GM21515 (cell line): Measurements from ENCODE around the gene CLCN4.

Experiments used
- ATAC-seq: cut with Tn5 transposase; IDR thresholded peaks from one replicate; pipeline ENCODE4 v1.9.1; 2021; ENCODE audit not compliant: unreplicated experiment

The CLCN4 gene

DNA sequence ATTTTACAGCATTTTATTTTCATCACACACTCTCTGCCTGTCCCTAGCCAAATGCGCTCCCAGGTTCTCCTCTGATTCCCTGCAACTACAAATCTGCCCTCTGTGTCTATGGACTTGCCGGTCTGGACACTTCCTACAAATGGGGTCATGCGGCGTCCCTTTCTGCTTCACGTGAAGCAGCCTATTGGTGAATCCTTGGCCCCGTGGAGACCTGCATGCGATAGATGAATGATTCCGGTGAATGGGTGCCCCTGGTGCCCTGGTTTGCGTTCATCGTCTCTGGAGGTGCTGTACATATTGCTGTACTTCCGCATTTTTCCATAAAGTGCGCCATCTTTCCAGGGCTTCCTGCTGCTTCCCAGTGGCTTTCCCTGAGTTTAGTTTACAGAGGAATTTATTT is 27.5 kb upstream of the CLCN4 start:
- no peak for ATAC-seq

DNA sequence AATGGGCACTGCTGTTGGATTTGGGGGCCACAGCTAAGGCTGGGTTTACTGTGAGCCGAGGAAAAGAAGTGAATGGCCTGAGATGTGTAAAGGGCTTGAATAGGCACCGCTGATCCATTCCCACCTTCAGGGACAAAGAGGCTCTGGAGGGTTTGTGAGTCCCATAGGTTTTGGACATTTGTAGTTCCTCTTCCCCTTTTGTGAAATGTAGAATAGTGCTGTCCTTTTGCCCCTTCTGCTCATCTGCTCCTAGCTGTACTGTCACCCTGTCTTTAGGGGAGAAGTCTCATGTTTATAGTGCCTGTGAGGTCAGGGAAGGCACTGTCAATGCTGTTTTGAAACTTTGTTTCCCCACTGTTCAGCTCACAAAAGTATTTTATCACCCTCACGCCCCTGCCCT is 26.4 kb upstream of the CLCN4 start:
- no peak for ATAC-seq

DNA sequence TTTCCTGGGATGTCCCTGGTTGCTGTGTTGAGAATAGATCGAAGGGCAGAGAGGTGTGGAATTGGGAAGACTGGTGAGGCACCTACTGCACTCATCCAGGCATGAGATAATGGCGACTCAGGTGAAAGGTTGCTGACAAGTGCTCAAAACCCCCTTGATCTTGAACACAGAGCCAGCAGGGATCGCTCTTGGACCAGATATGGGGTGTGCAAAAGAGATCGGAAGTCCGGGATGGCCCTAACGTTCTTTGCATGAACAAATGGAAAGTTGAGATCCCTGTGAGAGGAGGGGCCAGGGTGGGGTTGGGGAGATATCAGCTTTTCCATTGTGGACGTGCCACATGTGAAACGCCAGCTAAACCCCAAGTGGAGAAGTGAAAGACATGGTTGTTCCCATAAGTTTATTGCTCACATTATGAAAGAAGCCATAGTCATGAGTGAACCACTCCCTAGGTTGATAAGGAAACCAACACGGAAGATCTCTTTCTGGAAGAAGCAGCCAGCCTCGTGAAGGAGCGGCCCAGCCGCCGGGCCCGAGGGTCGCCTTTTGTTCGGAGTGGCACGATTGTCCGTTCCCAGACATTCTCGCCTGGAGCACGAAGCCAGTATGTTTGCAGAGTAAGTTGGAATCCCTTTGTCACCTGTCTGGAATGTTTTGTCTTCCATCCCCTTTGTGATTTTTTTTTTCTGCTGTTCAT is 22.6 kb upstream of the CLCN4 start:
- ATAC-seq, result no peak

DNA sequence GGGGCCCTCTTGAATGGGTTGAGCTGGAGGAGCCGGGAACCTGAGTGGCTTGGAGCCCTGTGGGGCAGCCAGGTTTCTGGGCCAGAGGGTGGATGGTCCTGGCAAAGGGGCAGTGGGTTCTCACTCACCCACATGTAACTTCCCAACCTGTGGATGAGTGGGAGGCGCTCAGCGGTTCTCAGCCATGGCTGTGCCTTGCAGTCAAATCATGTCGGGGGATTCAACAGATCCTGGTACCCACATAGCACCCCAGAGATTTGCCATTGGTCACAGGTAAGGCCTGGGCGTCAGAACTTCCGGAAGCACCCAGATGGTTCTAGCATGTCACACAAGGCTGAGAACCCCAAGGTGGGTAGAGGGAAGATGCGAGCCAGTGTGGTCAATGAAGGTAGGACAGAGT is 21.9 kb upstream of the CLCN4 start:
- no peak for ATAC-seq

DNA sequence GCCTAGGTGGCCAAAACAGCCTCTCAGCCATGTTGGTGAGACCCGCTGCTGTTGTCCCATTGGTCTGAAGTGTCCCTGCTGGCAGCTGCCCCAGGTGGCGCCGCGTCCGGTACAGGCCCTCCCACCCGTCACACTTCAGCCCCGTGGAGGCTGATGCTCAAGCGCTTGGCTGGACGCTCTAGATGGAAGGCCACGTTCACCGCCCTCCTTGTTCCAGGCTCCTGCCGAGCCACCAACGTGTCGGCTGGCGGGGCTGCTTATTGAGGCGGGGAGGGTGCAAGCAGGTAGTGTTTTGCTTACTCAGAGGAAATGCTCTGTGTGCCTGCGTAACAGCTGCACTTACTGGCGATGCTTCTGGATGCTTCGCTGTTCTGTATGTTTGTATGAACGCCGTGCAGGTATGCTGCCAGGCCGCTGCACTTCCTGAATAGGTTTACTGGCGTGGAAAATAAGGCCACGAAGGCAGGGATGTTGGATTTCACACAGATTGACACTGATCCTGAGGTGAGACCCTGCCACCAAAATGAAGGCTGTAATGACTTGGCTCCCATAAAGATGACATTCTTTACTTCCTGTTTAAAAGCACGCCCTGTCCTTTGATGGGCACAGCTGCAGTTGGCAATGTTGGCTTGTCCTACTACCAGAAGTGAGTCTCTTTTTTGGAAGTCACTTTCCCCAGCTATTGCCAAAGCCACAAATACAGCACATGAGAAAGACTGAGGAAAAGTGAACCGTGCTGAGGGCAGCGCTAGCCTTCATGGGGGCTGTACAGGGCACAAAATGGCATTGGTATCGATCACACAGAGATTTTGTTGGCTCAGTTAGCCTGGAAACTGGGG is 21.0 kb upstream of the CLCN4 start:
- no peak for ATAC-seq

DNA sequence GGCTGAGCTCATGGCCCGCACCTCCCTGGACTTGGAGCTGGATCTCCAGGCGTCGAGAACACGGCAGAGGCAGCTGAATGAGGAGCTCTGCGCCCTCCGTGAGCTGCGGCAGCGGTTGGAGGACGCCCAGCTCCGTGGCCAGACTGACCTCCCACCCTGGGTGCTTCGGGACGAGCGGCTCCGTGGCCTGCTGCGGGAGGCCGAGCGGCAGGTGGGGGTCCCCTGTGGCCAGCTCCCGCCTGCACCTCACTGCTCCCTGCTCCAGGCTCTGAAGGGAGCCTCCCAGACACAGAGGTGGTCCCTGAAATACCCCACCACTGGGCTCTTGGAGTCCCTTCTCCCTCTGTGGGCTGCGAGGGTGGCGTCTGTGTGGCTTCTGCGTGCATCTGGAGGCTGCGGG is 18.0 kb upstream of the CLCN4 start:
- no peak for ATAC-seq

DNA sequence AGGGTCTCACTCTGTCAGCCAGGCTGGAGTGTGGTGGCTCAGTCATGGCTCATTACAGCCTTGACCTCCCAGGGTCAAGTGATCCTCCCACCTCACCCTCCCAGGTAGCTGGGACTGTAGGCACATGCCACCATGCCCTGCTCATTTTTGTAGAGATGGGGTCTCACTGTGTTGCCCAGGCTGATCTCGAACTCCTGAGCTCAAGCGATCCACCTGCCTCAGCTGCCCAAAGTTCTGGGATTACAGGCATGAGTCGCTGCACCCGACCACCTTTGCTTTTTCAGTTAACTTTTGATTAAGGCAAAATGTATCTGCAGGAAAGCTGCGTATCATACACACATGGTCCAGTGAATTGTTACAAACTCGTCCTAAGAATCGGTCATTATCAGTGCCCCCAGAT is 16.5 kb upstream of the CLCN4 start:
- no peak for ATAC-seq

DNA sequence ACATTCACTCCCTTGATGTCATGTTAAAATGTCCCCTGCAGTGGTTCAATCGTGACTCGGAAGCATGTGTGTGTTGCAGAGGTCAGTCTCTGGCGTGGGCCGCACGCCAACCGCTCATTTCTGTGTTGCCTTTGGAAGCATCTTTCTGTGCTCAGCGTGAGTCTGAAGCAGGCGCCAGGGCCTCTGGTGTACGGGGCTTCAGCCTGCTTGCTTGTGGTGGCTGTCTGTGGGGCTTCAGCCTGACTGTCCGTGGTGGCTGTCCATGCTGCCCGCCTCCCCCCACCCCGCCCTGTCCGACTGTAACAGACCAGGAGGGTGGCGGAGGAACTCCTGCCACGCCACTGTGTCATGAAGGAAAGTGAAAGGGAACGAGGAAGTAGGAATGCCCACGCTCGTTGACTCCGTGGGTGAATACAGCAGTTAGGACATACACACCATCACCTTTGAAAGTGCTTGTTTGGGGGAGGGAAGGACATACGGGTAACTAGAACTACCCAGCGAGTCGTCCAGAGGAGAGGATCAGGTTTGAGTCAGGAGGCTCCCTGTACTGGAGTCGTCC is 14.7 kb upstream of the CLCN4 start:
- no peak for ATAC-seq

DNA sequence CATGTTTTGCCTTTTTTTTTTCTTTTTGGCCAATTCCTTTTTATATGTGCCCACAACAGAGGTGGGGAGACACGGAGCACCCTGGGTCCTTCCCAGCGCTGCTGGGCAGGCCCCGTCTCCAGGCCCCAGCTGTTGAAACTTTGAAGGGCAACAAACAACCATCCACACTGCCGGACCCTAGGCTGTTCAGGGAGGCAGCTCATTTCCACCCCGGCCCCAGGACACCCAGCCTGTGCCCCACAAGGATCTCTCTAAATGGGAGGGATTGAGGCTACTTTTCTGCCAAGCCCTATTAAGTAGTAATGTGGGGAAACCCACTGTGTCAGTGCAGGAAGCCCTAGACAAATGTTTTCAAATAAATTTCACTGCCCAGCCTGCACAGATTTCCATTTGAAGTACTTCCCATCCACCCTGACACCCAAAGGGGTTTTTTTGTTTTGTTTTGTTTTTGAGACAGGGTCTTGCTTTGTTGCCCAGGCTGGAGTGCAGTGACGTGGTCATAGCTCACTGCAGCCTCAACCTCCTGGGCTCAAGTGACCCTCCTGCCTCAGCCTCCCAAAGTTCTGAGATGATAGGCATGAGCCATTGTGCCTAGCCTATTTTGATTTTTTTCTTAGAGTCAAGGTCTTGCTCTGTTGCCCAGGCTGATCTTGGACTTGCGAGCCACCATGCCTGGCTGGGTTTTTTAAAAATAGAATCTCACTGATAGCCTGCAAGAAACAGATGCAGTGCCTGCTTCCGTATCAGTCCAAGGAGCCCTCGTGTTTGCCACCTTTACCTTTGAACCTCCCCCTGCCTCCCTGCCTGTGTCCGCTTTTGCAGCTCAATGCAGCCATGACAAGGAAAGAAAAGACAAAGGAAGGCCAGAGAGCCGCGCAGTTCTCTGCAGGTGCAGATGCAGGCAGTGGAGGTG is 13.4 kb upstream of the CLCN4 start:
- ATAC-seq, result no peak

DNA sequence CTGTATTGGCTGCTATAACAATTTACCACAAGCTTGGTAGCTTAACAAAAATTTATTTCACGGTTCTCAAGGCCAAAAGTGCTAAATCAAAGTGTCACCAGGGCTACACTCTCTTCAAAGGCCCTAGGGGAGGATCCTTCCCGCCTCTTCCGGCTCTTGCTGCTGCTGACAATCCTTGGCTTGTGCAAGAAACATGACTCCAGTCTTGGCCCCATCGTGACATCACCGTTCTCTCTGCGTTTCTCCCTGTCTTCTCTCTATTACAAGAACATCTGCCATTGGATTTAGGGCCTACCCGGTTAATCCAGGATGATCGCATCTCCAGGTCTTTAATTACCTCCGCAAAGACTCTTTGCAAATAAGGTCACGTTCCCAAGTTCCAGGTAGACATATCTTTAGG is 10.4 kb upstream of the CLCN4 start:
- no peak for ATAC-seq

DNA sequence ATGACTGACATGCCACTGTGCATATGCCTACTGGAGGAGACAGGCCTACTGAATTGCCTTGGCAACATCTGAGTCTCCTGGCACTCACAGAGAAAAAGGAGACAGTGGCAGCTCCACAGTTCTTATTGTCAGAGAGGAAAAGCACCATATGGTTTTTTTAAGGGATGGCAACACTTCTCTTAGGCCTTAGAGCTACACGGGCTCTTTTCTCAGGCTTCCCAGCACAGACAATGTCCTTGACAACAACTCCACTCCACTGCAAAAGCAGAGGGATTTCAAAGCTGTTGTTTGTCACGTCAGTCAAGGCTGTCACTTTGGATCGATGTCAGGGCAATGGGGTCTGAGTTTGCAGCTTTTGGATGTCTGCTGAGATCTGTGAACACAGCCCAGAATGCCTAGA is 4.7 kb upstream of the CLCN4 start:
- no peak for ATAC-seq

DNA sequence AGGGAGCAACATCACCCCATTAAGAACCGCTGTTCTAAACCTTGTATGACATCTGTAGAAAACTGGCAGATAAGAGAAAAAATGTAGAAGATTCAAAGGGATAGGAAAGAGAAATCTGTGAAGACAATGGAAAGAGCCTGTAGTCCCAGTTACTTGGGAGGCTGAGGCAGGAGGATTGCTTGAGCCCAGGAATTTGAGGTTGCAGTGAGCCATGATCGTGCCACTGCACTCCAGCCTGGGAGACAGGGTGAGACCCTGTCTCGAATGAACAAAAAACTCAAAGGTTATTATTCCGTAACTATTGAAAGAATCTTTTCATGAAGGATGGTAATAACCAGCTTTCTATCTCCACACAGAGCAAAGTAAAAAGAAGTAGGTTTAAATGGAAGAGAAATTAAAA is 1.6 kb upstream of the CLCN4 start:
- ATAC-seq, result no peak

DNA sequence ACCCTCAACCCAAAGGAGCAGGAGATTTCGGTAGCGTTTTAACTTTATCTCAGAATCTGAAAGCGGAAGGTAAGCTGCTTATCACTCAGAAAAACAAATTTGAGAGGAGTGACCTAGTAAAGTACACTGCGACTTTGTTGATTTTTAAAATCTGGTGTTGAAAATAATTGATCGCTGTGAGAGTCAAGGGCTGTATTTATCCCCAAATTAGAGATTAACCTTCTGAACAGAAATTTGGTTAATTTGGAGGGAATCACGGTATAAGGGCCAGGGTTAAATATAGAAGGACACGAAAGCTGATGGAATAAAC is 212 bp downstream of the CLCN4 start:
- no peak for ATAC-seq

DNA sequence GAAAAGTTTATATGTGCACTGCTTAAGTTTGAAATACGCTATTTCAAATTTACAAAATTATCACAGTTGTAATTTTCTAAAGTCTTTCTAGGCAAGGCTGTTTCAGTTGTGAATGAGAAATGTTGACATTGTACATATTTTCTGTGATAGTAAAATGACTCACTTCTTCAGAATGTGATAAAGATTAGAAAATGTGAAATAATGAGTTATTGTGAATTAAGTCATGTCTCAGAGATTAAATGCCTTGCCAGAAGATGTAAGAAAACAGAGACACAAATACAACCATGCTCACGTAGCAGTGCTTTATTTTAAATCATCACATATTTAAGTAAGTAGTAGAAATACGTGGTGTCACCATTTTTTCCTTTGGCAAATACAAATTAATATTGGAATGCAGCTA is 768 bp downstream of the CLCN4 start:
- ATAC-seq, result no peak

DNA sequence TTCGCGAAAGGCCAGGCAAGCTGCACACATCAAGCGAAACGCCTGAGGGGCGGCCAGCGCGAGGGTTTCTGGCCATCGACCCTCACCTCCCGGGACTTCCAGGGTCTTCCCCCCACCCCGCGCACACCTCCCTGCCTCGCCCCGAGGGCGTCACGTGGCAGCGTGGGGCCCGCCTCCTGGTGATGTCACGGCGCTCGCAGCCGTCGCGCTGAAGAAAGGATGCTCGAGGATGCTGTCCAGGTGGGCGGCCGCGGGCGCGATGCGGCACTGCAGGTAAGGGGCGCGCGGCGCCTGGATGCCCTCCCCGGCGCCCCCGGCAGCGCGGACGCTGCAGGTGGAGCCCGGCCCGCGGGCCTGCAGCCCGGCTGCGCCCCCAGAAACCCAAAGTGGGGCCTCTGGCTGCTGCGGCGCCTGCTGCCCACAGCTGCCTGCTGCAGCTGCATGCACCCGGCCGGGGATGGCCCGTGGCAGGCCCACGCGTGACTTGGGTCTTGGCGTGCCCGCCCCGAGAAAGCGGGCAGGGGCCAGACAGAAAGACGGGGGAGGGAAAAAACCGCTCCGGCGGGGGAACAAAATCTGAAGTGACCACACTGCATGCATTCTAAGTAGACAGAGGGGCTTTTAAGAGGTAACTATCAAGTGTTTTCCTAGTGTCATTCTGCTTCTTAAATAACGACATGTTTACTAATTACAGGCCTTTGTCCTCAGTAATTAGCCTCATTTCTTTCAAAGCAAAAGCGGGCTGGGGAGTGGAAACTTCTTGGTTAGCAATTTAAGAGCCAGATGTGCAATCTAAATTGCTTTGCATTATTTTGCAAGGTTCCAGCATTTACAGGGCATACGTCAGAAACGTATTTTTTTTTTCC is 1.7 kb downstream of the CLCN4 start:
- ATAC-seq, result peak; percentile 74

DNA sequence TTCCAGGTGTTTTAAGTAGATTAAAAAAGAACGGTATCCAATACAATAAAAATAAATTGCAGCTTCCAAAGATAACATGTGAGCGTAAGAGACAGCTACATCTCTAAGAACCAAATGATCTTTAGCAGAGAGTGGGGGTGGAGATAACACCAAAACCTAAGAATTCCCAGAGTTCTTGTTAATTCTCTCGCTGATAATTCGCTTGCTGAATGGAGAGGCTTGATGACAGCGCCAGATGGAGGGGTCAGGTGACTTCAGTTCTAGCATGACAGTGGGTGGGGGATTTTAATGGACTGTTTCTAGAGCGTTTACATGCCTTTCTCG is 2.3 kb downstream of the CLCN4 start:
- no peak for ATAC-seq

DNA sequence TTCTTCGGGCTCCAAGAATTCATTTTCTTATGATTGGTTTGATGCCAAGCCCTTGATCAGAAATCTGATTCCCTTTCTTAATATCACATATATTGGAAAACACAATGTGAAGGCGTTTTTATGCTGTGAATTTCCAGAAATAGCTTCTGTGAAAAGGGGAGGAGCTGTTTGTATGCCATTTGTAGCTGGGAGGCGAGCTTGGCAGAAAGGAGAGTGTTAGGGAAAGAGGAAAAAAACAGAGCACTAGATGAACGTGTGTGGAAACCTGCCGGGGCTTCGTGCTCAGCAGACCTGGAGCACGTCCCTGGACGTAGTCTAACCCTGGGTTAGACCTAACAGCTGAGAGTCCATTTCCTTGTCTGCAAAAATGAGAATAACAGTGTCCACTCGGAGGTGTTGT is 3.4 kb downstream of the CLCN4 start:
- no peak for ATAC-seq

DNA sequence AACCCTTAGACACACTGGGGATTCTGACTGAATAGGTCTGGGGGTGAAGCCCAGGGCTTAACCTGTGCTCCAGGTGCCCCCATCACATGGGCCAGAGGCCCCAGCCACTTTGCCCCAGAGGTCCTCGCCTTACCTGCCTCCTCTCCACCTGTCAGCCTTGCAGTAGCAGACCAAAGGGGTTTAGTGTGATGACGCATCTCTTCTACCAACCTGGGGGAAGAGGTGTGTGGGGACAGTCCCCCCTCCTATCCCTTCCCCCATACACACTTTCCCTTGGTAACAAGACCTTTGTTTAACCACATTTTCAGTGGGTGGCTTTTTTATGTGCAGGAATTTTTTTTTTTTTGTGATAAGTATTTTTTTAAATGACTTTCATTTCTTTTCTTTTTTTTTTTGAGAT is 6.3 kb downstream of the CLCN4 start:
- ATAC-seq, result no peak

DNA sequence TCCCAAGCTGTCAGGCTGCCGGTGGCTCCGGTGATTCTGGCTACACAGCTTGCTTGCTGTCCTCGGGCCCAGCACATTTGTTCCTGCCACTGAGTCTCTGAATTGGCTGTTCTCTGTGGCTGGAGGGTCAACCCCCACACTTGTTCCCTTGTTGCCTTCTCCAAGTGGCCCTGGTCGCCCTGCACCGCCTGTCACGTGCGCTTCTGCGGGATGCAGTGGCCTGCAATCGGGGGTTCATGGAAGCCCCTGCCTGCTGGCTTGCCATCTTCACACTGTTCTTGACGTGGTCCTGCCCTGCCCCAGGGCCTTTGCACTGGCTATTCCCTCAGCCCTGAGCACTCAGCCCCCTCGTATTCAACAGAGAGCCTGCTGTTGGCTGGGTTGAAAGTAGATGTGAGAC is 8.1 kb downstream of the CLCN4 start:
- ATAC-seq, result no peak

DNA sequence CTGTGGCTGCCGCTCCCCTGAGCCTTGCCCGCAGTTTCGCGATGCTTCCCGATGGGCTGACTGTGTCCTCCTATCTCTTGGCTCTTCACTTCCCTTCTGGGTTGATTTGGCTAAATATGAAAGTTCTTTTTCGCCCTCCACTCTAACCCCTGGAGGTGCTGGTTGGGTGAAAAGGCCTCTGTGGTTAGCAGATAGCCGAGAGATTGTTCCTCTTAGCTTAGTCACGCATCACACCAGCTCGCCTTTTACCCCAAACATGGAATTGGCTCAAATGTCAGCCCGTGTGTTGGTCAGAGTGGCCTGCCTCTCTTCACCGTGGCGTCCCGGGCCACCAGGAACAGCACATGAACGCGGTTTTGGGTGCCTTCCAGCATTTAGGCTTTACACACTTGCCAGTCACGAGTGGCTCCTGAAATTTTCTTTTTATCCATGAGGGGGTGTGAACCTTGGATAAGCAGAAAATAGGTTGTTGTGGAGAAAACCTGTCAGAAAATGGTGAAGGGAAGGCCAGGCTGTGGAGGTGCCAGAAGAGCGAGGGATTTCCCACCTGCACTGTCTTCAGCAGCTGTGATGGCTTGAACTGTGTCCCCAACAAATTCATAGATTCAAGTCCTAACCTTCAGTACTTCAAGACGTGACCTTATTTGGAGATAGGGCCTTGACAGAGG is 8.9 kb downstream of the CLCN4 start:
- ATAC-seq, result no peak
